ENCODE results near the gene DPYD.

The DPYD gene

DNA sequence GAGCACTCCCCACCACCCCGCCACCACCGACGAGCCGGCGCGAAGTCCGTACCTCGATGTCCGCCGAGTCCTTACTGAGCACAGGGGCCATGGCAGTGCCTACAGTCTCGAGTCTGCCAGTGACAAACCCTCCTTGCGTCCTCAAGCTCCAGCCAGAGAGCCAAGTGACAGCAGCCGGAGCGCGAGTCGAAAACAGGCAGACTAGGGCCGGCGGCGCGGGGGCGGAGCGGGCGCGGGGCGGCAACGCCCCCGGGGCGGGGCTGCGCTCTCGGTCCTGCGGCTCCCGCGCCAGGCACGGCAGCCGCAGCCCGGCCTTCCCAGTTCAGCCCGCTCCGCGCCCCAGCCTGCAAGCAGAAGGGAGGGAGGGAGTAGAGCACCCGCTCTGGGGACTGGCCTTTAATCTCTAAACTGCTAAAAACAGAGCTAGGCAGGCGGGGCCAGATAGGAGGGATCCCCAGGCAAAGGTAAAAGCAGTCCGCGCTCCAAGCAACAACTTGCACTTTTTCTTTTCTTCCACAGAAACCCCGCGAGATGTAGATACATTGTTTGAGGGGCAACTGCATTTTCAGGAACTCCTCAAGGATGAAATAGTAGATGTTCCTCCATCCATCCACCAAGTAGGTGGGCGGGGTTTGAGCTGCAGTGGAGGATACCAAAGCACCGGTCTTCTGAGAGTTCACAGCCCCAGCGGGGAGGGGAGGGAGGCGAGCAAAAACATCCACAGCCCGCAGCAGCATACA, at the start of gene DPYD:
DPYD (minus strand) TSS at position 203 of the 740 bp plus-strand sequence; CDS start at position 91, 112 bp downstream.
- TF ChIP-seq CTCF (IDR thresholded peaks at IDR 0.05) (no peak), ZFX (IDR thresholded peaks at IDR 0.05; ENCODE audit: borderline replicate concordance) (no peak)
- H3K27ac ChIP-seq: peak within 1 kb of the TSS; percentile 82

DNA sequence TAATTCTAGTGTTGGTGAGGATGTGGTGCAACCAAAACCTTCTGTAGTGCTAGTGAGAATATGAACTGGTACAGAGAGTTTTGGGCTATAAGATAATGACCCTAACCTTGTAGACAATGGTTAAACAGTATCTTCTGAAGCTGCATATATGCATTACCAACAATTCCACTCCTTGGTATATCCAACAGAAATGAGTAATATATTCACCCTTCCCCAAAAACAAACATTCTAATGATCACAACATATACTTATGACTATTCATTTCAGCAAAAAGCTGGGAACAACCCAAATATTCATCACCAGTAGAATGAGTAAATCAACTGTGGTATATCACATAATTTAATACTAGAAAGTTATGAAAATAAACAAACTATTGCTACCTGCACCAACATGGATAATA, 39.6 kb upstream of the DPYD start:
- TF ChIP-seq CTCF (IDR thresholded peaks at IDR 0.05) (no peak), ZFX (IDR thresholded peaks at IDR 0.05; ENCODE audit: borderline replicate concordance) (no peak)
- no peak overlapping the region for H3K27ac ChIP-seq

GRCh38 chr1:97947695-97948094, 26.9 kb upstream of the DPYD start:
- no peak overlapping the region for H3K27ac ChIP-seq
- no peak for TF ChIP-seq ZFX (IDR thresholded peaks at IDR 0.05; ENCODE audit: borderline replicate concordance)
- TF ChIP-seq CTCF (IDR thresholded peaks at IDR 0.05): no peak

- H3K27ac ChIP-seq: no peak overlapping the region
- TF ChIP-seq CTCF (IDR thresholded peaks at IDR 0.05): no peak
- TF ChIP-seq ZFX (IDR thresholded peaks at IDR 0.05; ENCODE audit: borderline replicate concordance): no peak
Measured at GRCh38 chr1:97943354-97943753, 22.5 kb upstream of the DPYD start.

GRCh38 chr1:97942161-97943123, 21.6 kb upstream of the DPYD start:
- no peak overlapping the region for H3K27ac ChIP-seq
- TF ChIP-seq ZFX (IDR thresholded peaks at IDR 0.05; ENCODE audit: borderline replicate concordance): no peak
- no peak for TF ChIP-seq CTCF (IDR thresholded peaks at IDR 0.05)

DNA sequence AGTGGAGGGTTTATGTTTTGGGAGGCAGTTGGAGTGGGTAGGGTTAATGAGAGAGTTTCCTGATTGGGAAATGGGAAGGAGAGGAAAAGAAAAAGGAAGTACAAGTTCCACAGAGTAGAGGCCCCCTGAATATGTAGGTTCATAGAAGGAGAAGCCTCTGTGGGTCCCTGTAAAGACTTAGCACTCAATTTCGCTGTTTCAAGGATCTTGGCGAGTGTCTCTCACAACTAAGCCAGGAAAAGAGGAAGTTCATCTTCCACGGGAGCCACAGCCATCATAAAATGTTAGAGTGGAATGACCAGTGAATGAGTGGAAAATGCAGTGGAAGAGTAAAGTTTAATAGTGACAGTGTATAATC, 17.4 kb upstream of the DPYD start:
- TF ChIP-seq ZFX (IDR thresholded peaks at IDR 0.05; ENCODE audit: borderline replicate concordance): no peak
- no peak for TF ChIP-seq CTCF (IDR thresholded peaks at IDR 0.05)
- no peak overlapping the region for H3K27ac ChIP-seq

- no peak for TF ChIP-seq ZFX (IDR thresholded peaks at IDR 0.05; ENCODE audit: borderline replicate concordance)
- no peak for TF ChIP-seq CTCF (IDR thresholded peaks at IDR 0.05)
- H3K27ac ChIP-seq: no peak overlapping the region
Measured at GRCh38 chr1:97936976-97937375, 16.1 kb upstream of the DPYD start.
